Transverse colon (tissue), 4 donors: ENCODE results near the gene ITPKA.

Experiments used
- POLR2AphosphoS5 ChIP-seq, 3 donors: sonication (generic); formaldehyde crosslinking; IDR thresholded peaks; one replicate each; pipeline ENCODE4 v1.6.1; 2016; ENCODE audit warnings: antibody characterized with exemption in 3 of 3
- TF ChIP-seq, protein P1 (sequence below), 5 experiments: fragments of 200-600 bp in 3 of 5; fragments of 450-650 bp in 2 of 5; sonication (generic) in 3 of 5; IDR thresholded peaks; 1 replicate in 2 of 5; 2 replicates in 3 of 5; pipeline ENCODE4 v1.5.1; 2016 to 2017; ENCODE audit warnings: antibody characterized with exemption in 5 of 5, inconsistent platforms in 3 of 5, mild to moderate bottlenecking in 2 of 5, moderate library complexity in 1 of 5

- TF ChIP-seq, protein P1, sequence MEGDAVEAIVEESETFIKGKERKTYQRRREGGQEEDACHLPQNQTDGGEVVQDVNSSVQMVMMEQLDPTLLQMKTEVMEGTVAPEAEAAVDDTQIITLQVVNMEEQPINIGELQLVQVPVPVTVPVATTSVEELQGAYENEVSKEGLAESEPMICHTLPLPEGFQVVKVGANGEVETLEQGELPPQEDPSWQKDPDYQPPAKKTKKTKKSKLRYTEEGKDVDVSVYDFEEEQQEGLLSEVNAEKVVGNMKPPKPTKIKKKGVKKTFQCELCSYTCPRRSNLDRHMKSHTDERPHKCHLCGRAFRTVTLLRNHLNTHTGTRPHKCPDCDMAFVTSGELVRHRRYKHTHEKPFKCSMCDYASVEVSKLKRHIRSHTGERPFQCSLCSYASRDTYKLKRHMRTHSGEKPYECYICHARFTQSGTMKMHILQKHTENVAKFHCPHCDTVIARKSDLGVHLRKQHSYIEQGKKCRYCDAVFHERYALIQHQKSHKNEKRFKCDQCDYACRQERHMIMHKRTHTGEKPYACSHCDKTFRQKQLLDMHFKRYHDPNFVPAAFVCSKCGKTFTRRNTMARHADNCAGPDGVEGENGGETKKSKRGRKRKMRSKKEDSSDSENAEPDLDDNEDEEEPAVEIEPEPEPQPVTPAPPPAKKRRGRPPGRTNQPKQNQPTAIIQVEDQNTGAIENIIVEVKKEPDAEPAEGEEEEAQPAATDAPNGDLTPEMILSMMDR (IDR thresholded peaks at IDR 0.05), result no peak
- no peak for TF ChIP-seq POLR2AphosphoS5 (IDR thresholded peaks at IDR 0.05)
These were observed 56.5 kb downstream of the ITPKA start for GRCh38 chr15:41550066-41550775.
